Hair follicular keratinocyte (primary cell): ENCODE results near the gene DPPA4. TPM values are rescaled to one million over a fixed set of nuclear protein-coding genes. Genes with fewer than 3 reads are reported as not detected.

Experiments
- total RNA-seq: library from RNA; depleted of rRNA; stranded (reverse); fragments of >200 nt; gene quantifications from 2 replicates; pipeline ENCODE4 v1.2.3, GENCODE V29; 2015

The DPPA4 gene
- total RNA-seq = not detected in 2 replicates

GRCh38 chr3:109337393-109337792, at the start of gene DPPA4:
Gene DPPA4 (minus strand): TSS chr3:109337546. CDS start chr3:109337517, 29 bp downstream.

GRCh38 chr3:109316162-109316730, 21.1 kb downstream of the DPPA4 start, which contains the start of gene DPPA2:
Gene DPPA2 (minus strand): TSS chr3:109316517. CDS start chr3:109314542, 1,975 bp downstream.

Other genes with a start within 250 kb of the DPPA4 start
- gene MORC1, start 219.4 kb downstream of the DPPA4 start, total RNA-seq = not detected in 2 replicates
- not detected in 2 replicates for gene C3orf85, start 200.8 kb downstream of the DPPA4 start, total RNA-seq
- not detected in 2 replicates for gene DPPA2, start 21.0 kb downstream of the DPPA4 start, total RNA-seq